Measurements from ENCODE around the gene CLIC5.

The CLIC5 gene

GRCh38 chr6:45972795-45973503 is 42.7 kb downstream of the CLIC5 start:
- ATAC-seq (ENCODE audit: low read depth), result no peak
- no peak overlapping the region for H3K4me3 Mint-ChIP-seq

GRCh38 chr6:45971287-45971686 is 44.4 kb downstream of the CLIC5 start:
- Mint-ChIP-seq H3K4me3 (no peak overlapping the region), H3K27ac (no peak overlapping the region), H3K27me3 (peaks cover 2% of the 10 kb centered on the region), H3K9me3 (peaks cover 2% of the 10 kb centered on the region), H3K36me3 (peaks cover 2% of the 10 kb centered on the region), H3K4me1 (peaks cover 6% of the 10 kb centered on the region)
- DNase-seq (ENCODE audit: low spot score in 2 of 2) (no peak), ATAC-seq (ENCODE audit: low read depth) (no peak)

More at GRCh38 chr6:45972795-45973503, 42.7 kb downstream of the CLIC5 start:
- peaks cover 2% of the 10 kb centered on the region for H3K36me3 Mint-ChIP-seq
- peaks cover 6% of the 10 kb centered on the region for H3K4me1 Mint-ChIP-seq
- H3K27ac Mint-ChIP-seq, result no peak overlapping the region
- no peak for DNase-seq (ENCODE audit: low spot score in 2 of 2)
- no peaks in the 10 kb centered on the region for H3K27me3 Mint-ChIP-seq
- H3K9me3 Mint-ChIP-seq, result peaks cover 2% of the 10 kb centered on the region

DNA sequence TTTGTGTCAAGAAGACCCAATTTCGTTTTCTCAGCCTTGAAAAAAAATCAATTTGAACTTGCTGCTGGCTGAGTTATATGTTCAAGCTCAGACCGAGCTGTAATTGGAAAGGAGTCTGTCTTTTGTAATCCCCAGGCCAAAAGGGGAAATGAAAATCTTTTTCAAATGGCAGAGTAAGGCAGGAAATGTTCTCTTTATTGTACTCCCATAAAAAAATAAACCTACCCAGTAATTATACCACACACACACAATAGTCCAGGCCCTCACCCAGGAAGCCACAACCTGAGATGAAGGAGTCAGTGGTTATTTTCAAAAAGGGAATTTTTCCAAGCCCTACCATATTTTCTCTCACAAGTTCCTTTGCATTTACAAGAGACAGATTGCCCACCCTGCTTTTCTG is 45.3 kb downstream of the CLIC5 start:
- H3K4me1 Mint-ChIP-seq, result peaks cover 6% of the 10 kb centered on the region
- peak in 1 of 2 donors; percentile 1 for DNase-seq (ENCODE audit: low spot score in 2 of 2)
- no peak overlapping the region for H3K27ac Mint-ChIP-seq
- H3K36me3 Mint-ChIP-seq, result peaks cover 2% of the 10 kb centered on the region
- H3K27me3 Mint-ChIP-seq, result peaks cover 2% of the 10 kb centered on the region
- H3K9me3 Mint-ChIP-seq, result peaks cover 2% of the 10 kb centered on the region
- no peak overlapping the region for H3K4me3 Mint-ChIP-seq
- ATAC-seq (ENCODE audit: low read depth), result peak; percentile 49

- Mint-ChIP-seq H3K27me3 (peaks cover 2% of the 10 kb centered on the region), H3K36me3 (peaks cover 2% of the 10 kb centered on the region), H3K4me1 (peaks cover 6% of the 10 kb centered on the region), H3K4me3 (no peak overlapping the region), H3K27ac (no peak overlapping the region), H3K9me3 (no peaks in the 10 kb centered on the region)
- DNase-seq (ENCODE audit: low spot score in 2 of 2), result no peak
- ATAC-seq (ENCODE audit: low read depth), result no peak
These were observed 45.8 kb downstream of the CLIC5 start for GRCh38 chr6:45969883-45970282.

DNA sequence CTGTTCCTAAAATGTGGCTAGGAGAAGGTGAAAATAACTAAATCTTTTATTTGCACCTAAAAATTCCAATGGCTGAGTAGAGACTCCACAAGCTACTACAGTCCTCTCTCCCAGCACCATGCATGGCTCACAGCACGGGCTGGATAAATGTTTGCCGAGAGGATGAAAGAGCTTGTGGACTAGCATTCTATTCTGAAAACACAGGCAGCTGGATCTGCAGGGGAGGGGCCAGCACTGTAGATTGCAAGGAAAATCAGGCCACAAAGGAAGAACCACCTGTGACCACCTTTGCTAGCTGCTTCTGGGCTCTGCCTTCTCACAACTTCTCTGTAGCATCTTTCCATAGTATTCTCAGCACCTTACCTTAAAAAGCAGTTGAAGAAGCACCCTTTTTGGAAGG is 46.6 kb downstream of the CLIC5 start:
- ATAC-seq (ENCODE audit: low read depth) (no peak), DNase-seq (ENCODE audit: low spot score in 2 of 2) (no peak)
- no peak overlapping the region for H3K27ac Mint-ChIP-seq
- peaks cover 2% of the 10 kb centered on the region for H3K27me3 Mint-ChIP-seq
- no peak overlapping the region for H3K4me3 Mint-ChIP-seq
- peaks cover 6% of the 10 kb centered on the region for H3K4me1 Mint-ChIP-seq
- peaks cover 2% of the 10 kb centered on the region for H3K36me3 Mint-ChIP-seq
- no peaks in the 10 kb centered on the region for H3K9me3 Mint-ChIP-seq

GRCh38 chr6:45967363-45967762 is 48.3 kb downstream of the CLIC5 start:
- Mint-ChIP-seq H3K4me3 (no peak overlapping the region), H3K36me3 (peaks cover 2% of the 10 kb centered on the region), H3K9me3 (no peaks in the 10 kb centered on the region), H3K4me1 (peaks cover 6% of the 10 kb centered on the region), H3K27me3 (peaks cover 2% of the 10 kb centered on the region), H3K27ac (no peak overlapping the region)
- ATAC-seq (ENCODE audit: low read depth) (no peak), DNase-seq (ENCODE audit: low spot score in 2 of 2) (no peak)

DNA sequence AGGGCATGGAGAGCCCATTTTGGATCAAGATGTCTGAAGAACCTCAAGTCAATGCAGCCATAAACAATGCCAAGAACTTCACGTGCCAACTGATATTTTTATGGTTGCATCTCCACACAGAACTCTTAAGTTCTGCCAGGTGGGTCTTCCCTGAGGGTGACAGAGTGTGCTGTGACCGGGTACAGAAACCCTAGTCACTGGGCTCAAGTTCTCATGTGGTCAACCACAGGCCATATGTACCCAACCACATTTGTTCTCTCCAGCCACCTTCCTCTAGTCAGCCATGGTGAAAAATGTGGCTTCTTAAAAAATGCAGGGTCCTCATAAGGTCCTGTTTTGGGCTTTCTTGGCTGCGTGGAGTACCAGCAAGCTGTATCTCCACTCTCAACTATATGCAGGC is 48.9 kb downstream of the CLIC5 start:
- no peak overlapping the region for H3K4me3 Mint-ChIP-seq
- H3K9me3 Mint-ChIP-seq, result no peaks in the 10 kb centered on the region
- H3K27me3 Mint-ChIP-seq, result peaks cover 2% of the 10 kb centered on the region
- H3K36me3 Mint-ChIP-seq, result peaks cover 2% of the 10 kb centered on the region
- ATAC-seq (ENCODE audit: low read depth) (no peak), DNase-seq (ENCODE audit: low spot score in 2 of 2) (no peak)
- peaks cover 6% of the 10 kb centered on the region for H3K4me1 Mint-ChIP-seq
- no peak overlapping the region for H3K27ac Mint-ChIP-seq

DNA sequence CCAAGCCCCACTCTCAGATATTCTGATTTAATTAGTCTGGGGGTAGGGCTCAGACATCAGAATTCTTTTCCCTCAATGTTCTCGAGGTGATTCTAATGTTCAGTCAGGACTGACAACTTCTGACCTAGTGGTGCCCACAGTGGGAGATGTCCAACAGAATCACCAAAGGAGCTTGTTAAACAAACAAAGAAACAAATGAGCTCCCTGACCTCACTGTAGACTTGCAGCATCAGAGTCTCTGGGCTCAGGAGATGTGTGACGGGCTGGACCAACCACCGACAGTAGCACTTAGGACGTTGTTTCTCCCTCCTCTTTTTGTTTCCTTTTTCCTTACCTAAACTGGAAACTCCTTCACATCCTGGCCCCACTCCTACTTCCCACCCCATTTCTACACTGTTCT is 49.3 kb downstream of the CLIC5 start:
- peaks cover 6% of the 10 kb centered on the region for H3K4me1 Mint-ChIP-seq
- ATAC-seq (ENCODE audit: low read depth), result no peak

GRCh38 chr6:45965792-45966191 is 49.9 kb downstream of the CLIC5 start:
- H3K27me3 Mint-ChIP-seq, result peaks cover 2% of the 10 kb centered on the region
- peaks cover 2% of the 10 kb centered on the region for H3K36me3 Mint-ChIP-seq
- ATAC-seq (ENCODE audit: low read depth) (no peak), DNase-seq (ENCODE audit: low spot score in 2 of 2) (no peak)
- H3K4me1 Mint-ChIP-seq, result peaks cover 6% of the 10 kb centered on the region
- H3K27ac Mint-ChIP-seq, result no peak overlapping the region
- no peaks in the 10 kb centered on the region for H3K9me3 Mint-ChIP-seq
- H3K4me3 Mint-ChIP-seq, result no peak overlapping the region

More for the DNA sequence above, 49.3 kb downstream of the CLIC5 start:
- Mint-ChIP-seq H3K36me3 (peaks cover 2% of the 10 kb centered on the region), H3K27ac (no peak overlapping the region), H3K4me3 (no peak overlapping the region), H3K27me3 (peaks cover 2% of the 10 kb centered on the region), H3K9me3 (no peaks in the 10 kb centered on the region)
- no peak for DNase-seq (ENCODE audit: low spot score in 2 of 2)

DNA sequence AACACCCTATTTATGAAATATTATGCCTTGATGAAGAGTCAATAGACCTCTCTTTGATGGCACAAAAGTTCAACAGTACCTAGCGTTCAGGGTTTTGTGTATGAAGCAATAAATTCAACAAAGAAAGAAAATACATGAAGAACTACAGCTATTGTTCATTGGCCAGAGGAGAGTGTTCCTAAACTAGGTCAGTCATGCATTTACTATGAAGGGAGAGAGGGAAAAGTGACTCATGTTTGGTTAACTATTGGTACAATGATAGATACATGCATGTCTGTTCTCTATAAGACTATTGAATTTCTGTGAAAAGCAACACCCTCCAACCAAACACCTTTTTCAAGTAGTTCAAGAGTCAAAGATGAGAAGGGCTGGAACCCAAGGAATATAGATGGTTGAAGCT is 50.7 kb downstream of the CLIC5 start:
- Mint-ChIP-seq H3K9me3 (no peaks in the 10 kb centered on the region), H3K4me3 (no peak overlapping the region), H3K27me3 (peaks cover 2% of the 10 kb centered on the region), H3K4me1 (no peaks in the 10 kb centered on the region), H3K27ac (no peak overlapping the region), H3K36me3 (peaks cover 2% of the 10 kb centered on the region)
- ATAC-seq (ENCODE audit: low read depth) (no peak), DNase-seq (ENCODE audit: low spot score in 2 of 2) (no peak)

- DNase-seq (ENCODE audit: low spot score in 2 of 2) (no peak), ATAC-seq (ENCODE audit: low read depth) (no peak)
- Mint-ChIP-seq H3K36me3 (peaks cover 2% of the 10 kb centered on the region), H3K9me3 (no peaks in the 10 kb centered on the region), H3K4me3 (no peak overlapping the region), H3K27ac (no peak overlapping the region), H3K27me3 (peaks cover 2% of the 10 kb centered on the region), H3K4me1 (no peaks in the 10 kb centered on the region)
These were observed 51.4 kb downstream of the CLIC5 start for GRCh38 chr6:45964300-45964699.

DNA sequence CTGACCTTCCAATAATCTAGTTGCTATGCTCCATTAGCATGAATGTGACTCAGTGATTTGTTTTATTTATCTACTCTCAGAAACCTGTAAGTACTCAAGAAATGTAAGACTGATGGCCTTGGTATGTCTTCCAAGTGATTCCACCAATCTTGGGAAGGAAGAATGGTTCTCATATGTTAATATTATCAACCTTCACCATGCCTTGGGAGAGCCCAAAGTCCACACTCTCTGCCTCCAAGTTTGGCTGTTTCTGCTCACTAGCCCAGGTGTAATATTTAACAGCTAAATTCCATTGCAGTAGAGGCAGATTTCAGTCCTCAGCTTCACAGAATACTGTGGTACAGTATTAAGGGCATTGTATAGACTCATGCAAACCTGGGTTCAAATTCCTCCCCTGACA is 51.8 kb downstream of the CLIC5 start:
- Mint-ChIP-seq H3K27me3 (peaks cover 2% of the 10 kb centered on the region), H3K27ac (no peak overlapping the region), H3K9me3 (no peaks in the 10 kb centered on the region), H3K4me1 (no peaks in the 10 kb centered on the region), H3K36me3 (peaks cover 2% of the 10 kb centered on the region), H3K4me3 (no peak overlapping the region)
- DNase-seq (ENCODE audit: low spot score in 2 of 2), result no peak
- ATAC-seq (ENCODE audit: low read depth), result no peak

GRCh38 chr6:45961125-45961524 is 54.5 kb downstream of the CLIC5 start:
- H3K36me3 Mint-ChIP-seq, result peaks cover 2% of the 10 kb centered on the region
- no peak overlapping the region for H3K27ac Mint-ChIP-seq
- H3K9me3 Mint-ChIP-seq, result no peaks in the 10 kb centered on the region
- H3K4me1 Mint-ChIP-seq, result no peaks in the 10 kb centered on the region
- H3K4me3 Mint-ChIP-seq, result no peak overlapping the region
- DNase-seq (ENCODE audit: low spot score in 2 of 2), result no peak
- no peak for ATAC-seq (ENCODE audit: low read depth)
- H3K27me3 Mint-ChIP-seq, result peaks cover 2% of the 10 kb centered on the region

DNA sequence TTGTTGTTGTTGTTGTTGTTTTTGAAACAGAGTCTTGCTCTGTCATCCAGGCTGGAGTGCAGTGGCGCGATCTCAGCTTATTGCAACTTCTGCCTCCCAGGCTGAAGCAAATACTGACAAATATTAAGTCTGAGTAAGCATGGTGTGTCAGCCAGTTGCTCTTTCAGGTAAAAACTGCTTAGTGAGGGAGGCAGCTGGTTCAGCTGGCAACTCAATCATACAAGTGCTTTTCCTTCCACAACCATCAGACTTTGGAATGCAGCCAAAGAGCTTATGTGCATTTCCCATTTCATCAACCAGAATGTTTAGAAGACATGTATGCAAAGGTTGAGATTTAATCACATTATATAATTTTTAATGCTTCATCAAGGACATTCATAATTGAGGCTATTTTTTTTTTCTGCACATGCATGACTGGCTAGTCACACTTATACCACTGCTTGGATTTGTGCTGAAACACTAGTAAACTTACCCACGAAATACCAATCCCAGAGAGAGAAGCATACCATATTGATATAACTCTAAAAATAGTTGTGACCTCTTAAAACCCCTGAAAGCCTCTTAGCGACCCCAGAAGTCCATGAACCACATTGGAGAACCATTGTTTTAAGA is 56.0 kb downstream of the CLIC5 start:
- Mint-ChIP-seq H3K4me1 (no peaks in the 10 kb centered on the region), H3K36me3 (peaks cover 2% of the 10 kb centered on the region), H3K27me3 (peaks cover 2% of the 10 kb centered on the region), H3K9me3 (no peaks in the 10 kb centered on the region), H3K4me3 (no peak overlapping the region), H3K27ac (no peak overlapping the region)
- DNase-seq (ENCODE audit: low spot score in 2 of 2), result no peak
- ATAC-seq (ENCODE audit: low read depth), result no peak

- Mint-ChIP-seq H3K36me3 (peaks cover 18% of the 10 kb centered on the region), H3K27ac (no peak overlapping the region), H3K4me3 (no peak overlapping the region), H3K4me1 (no peaks in the 10 kb centered on the region), H3K27me3 (peaks cover 2% of the 10 kb centered on the region), H3K9me3 (no peaks in the 10 kb centered on the region)
- ATAC-seq (ENCODE audit: low read depth), result no peak
- no peak for DNase-seq (ENCODE audit: low spot score in 2 of 2)
These were observed 59.0 kb downstream of the CLIC5 start for GRCh38 chr6:45956663-45957062.
